Adrenal gland (tissue), 5 donors: ENCODE data around the gene CPD.
A peak's percentile ranks its signal among the peaks of the same experiment; 100 is the strongest.

Source experiments
- POLR2A ChIP-seq, 2 donors: fragments of 450-650 bp; IDR thresholded peaks; one replicate each; pipeline ENCODE4 v1.6.1; 2017; ENCODE audit warnings: antibody characterized with exemption in 2 of 2, mild to moderate bottlenecking in 2 of 2, moderate library complexity in 1 of 2
- TF ChIP-seq, protein P1 (sequence below), 6 experiments: fragments of 450-650 bp in 4 of 6; fragments of 200-600 bp in 2 of 6; sonication (generic) in 1 of 6; IDR thresholded peaks; 1 replicate in 5 of 6; 2 replicates in 1 of 6; pipeline versions ENCODE4 v1.5.1 to v1.8.0; 2016 to 2021; ENCODE audit warnings: antibody characterized with exemption in 6 of 6, mild to moderate bottlenecking in 2 of 6, moderate library complexity in 1 of 6
- donor health status: DM: no; HTN: no; CAD: no.

DNA sequence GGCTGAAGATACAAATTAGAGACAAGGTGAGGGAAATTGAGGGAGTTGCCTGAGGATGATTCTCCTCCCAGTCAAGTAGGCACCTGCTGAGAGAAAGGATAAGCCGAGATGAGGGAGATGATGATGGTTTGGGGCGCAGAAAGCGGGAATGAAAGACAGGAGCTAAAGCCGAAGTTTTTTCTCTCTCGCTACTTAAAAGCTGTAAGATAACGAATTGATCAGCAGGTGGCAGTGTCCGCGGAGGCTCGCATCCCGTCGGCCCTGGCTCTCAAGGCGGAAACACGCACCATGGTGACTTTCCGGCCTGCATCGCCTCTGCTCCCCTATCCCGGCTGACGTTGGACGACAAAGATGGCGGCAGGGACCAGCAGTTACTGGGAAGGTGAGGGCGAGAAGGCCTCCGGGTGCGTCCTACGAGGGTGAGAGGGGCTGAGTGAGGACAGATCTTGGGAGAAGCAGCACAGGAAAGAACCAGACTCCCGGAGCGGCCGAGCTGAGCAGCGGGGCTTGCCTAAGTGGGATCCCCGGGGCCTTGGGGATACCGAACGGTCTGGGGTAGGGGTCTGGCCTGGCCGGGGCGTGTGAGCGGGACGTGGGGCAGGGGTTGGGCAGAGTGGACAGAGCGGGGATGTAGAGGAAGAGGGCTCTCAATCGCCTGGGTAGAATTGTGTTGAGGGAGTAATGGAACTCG lies 98.5 kb downstream of the CPD start, which contains the start of gene GOSR1:
- TF ChIP-seq POLR2A (IDR thresholded peaks at IDR 0.05) = peak; percentile 35 to 70
- TF ChIP-seq, protein P1, sequence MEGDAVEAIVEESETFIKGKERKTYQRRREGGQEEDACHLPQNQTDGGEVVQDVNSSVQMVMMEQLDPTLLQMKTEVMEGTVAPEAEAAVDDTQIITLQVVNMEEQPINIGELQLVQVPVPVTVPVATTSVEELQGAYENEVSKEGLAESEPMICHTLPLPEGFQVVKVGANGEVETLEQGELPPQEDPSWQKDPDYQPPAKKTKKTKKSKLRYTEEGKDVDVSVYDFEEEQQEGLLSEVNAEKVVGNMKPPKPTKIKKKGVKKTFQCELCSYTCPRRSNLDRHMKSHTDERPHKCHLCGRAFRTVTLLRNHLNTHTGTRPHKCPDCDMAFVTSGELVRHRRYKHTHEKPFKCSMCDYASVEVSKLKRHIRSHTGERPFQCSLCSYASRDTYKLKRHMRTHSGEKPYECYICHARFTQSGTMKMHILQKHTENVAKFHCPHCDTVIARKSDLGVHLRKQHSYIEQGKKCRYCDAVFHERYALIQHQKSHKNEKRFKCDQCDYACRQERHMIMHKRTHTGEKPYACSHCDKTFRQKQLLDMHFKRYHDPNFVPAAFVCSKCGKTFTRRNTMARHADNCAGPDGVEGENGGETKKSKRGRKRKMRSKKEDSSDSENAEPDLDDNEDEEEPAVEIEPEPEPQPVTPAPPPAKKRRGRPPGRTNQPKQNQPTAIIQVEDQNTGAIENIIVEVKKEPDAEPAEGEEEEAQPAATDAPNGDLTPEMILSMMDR (IDR thresholded peaks at IDR 0.05) = peak; percentile 58 to 78 (median 77)
